SU-DHL-6 (cell line): ENCODE measurements around the gene PKN3.
A peak's percentile ranks its signal among the peaks of the same experiment; 100 is the strongest.

ENCODE experiments used
- EZH2phosphoT487 ChIP-seq: fragments of 200-600 bp; sonication (generic), shearing (Covaris generic); conservative IDR thresholded peaks from 2 replicates; pipeline ENCODE4 v1.6.1; 2018; ENCODE audit warnings: mild to moderate bottlenecking, antibody characterized with exemption, low read length, moderate library complexity, mixed read lengths
- TF ChIP-seq, protein P1 (sequence below): fragments of 200-600 bp; sonication (generic); IDR thresholded peaks from one replicate; pipeline ENCODE4 v1.5.1; 2017; ENCODE audit warnings: antibody characterized with exemption, mild to moderate bottlenecking, low read length, moderate library complexity; ENCODE audit not compliant: insufficient read depth, poor library complexity, severe bottlenecking

GRCh38 chr9:128702445-128702948, at the start of gene PKN3:
- TF ChIP-seq, protein P1, sequence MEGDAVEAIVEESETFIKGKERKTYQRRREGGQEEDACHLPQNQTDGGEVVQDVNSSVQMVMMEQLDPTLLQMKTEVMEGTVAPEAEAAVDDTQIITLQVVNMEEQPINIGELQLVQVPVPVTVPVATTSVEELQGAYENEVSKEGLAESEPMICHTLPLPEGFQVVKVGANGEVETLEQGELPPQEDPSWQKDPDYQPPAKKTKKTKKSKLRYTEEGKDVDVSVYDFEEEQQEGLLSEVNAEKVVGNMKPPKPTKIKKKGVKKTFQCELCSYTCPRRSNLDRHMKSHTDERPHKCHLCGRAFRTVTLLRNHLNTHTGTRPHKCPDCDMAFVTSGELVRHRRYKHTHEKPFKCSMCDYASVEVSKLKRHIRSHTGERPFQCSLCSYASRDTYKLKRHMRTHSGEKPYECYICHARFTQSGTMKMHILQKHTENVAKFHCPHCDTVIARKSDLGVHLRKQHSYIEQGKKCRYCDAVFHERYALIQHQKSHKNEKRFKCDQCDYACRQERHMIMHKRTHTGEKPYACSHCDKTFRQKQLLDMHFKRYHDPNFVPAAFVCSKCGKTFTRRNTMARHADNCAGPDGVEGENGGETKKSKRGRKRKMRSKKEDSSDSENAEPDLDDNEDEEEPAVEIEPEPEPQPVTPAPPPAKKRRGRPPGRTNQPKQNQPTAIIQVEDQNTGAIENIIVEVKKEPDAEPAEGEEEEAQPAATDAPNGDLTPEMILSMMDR, result peak; percentile 95
- no peak for TF ChIP-seq EZH2phosphoT487
